ENCODE measurements around the gene TLR4.

Gene TLR4

DNA sequence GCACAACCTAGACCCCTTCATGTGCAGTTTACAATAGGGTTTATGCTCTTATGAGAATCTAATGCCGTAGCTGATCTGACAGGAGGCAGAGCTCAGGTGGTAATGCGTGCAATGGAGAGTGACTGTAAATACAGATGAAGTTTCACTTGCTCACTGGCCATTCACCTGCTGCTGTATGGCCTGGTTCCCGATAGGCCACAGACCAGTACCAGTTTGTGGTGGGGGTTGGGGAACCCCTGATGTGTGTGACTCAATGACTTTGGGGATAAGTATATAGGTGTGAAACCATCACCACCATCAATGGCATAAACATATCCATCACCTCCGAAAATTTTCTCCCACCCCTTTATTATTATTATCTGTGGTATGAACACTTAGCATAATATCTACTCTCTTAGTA, 42.1 kb downstream of the TLR4 start:
- DNase-seq: no peak

DNA sequence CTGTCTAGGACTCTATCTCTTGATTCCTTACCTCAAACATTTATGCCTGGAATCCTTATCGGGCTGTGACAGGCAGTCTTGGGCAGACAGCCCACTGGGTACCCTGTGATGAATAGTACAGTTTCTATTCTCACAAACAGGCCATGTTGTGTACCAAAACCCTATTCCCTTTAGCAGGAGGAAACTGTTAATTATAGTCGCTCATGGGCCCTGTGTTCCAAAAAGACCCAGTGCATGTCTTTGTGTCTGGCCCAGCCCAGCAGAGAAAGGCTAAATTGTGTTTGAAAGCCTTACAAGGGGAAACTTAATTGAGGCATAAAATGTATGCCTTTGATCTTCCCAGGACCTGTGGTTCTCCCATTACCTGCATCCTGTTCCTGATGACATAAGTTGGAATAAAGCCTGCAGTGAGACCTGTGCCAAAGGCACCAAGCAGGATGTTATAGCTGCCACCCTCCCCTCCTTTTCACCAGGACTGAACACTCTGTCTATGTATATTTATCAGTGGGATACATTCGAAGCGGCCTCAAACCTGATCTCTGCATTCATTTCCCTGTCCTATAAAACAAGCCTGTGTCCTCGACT, 43.3 kb downstream of the TLR4 start:
- DNase-seq: no peak

DNA sequence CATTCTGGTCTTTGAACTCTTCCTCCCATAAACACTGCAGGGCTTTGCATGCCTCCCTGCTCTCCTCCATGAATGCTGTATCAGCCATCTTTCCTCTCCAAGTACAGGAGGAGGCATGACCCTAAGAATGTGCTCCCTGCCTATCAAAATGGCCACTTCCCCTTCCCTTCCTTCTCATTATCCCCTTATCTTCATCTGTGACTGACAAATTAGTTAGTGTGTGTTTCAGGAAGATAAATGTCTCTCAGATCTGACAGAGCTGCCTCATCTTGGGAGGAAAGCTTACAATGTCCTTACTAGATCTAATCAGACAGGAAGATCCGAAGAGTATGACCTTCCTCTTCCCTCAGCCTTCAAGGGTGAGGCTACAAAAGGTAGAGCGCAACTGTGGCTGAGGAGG, 46.2 kb downstream of the TLR4 start:
- DNase-seq: no peak

GRCh38 chr9:117752894-117753293, 48.7 kb downstream of the TLR4 start:
- DNase-seq: no peak

DNA sequence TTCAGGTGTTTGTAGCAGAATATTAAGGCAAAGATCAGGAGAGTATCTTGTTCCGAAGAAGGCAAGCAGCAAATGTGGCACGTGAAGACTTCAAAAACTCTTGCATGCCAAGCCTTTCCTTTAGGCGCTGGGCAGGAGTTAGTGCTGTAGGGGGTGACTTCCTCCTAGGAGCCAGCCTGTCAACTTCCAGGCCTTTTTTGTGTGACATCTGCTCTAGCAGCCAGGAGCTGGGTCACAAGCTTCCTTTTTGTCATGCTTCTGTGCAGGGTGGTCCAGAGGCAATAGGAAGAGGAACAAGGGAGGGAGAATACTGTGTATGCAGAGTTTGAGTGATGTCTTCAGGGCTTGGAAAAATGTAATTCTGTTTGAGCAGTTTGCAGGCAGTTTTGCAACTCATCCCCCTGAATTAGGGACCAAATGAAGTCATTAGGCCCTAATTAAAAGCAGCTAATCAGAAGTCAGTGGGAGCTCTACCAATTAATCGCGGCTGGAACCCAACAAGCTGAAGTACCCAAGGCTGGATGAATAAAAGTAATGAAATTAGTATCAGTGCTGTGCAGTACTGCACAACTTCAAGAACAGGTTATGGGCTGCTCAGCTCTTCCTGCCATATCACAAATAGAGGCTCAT, 53.5 kb downstream of the TLR4 start:
- no peak for DNase-seq

DNA sequence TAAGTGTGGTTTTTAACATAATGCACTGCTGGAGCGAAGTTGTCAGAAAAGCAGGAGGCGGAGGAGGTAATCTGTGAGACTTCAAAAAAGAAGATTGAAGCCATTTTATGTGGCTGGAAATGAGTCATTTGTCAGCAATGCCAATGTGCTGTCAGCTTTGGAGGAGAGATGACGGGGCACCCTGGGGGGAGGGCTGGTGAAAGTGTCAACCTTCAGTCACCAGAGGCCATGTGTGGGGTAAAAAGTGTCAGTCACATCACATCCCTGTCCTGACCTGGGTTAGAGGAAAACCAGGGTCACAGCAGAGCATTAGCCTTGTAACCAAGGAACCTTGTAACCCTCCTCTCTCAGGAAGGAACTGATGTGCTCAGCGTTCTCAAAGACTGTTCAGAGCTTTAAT, 59.1 kb downstream of the TLR4 start:
- DNase-seq: no peak

GRCh38 chr9:117768750-117769395, 64.7 kb downstream of the TLR4 start:
- no peak for DNase-seq

DNA sequence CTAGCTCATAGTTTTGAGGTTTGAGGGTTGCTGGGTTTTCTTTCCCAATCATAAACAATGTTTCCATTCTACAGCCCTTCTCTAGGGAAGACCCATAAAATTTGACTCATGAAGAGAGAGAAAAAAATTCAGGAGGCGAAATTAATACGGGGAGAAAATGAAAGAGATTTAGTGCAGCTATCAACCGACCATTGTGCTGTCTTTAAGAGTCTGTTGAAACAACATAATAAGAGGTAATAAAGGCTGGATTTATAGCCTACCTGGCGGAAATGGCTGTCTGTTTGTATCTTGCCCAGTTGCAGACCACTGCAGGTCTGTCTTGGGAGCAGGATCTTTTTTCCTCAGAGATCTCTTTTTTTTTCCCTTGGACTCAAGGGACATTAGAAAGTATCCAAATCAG, 66.9 kb downstream of the TLR4 start:
- DNase-seq: no peak

DNA sequence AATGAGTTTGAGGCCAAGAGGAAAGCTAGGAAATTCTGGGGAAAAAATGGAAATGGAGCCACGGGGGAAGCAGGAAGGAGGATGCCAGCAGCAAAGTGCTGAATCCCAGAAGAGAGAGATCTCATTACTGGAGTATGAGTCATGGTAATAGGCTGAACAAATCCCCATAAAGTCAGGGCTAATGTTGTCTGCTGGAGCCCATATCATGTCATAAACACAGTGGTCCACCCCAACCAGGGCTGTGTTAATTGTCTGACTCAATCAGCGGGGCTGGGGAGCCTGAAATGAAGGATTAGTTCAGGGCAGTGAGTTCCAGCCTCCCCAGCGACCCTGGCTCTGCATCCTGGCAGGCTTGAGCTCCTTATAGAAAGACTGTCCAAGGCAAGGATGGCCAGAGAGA, 68.8 kb downstream of the TLR4 start:
- no peak for DNase-seq

Data from HCEC 1CT (cell line).